Fibroblast of skin of abdomen (primary cell): ENCODE data around the gene CACNA2D4.
"Not testable (repeated sequence)": the region's sequence is repeated elsewhere in the genome, so short reads cannot be mapped to it uniquely, and the experiment has no call there.

Experiments
- DNase-seq: peaks from one replicate; pipeline ENCODE4 v3.0.0-alpha.2; 2013

Gene CACNA2D4

DNA sequence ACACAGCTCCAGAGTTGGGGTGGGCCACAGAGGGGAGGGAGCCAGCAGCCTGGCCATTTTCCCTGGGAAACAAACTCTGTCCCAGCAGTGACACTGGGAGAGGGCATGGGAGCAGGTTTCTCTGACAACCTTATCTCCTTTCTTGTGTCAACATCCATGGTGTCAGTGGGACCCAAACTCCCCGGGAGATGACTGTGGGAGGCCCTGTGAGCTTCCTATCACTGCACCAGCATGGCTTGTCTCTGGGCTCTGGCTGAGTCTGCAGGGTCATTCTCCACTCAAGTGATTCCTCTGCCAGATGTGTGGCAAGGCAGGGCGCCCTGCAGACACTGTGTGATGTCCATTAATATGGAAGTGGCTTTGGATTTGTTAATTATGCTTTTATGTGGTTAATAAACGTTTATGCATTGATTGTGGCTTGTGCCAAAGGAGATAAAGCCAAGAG is 88.0 kb downstream of the CACNA2D4 start:
- no peak for DNase-seq

DNA sequence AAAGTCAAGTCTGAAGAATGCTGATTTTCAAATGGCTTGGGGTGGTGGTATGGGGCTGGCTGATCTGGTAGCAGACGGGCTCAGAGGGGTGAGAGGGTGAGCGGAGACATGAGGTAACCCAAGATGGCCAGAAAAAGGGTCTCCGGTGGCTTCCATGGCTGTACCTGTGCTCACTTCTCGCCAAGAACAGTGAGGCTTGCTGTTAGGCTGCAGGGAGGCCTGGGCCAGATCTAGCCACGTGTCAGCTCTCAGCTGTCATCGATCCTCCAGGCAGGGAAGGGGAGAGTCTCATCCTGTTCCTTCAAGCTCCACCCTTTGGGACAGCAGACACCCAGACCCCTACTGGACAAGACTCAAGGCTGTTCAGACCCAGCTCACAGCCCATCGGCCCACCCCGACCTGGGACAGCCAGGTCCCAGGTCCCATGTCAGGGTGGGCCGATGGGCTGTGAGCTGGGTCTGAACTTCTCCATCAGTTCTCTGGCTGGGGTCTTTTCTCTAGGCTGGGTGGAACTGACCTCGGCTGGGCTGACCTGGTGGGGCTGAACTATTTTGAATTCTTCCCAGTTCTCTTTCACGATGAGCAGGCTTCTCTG is 89.0 kb downstream of the CACNA2D4 start:
- no peak for DNase-seq

DNA sequence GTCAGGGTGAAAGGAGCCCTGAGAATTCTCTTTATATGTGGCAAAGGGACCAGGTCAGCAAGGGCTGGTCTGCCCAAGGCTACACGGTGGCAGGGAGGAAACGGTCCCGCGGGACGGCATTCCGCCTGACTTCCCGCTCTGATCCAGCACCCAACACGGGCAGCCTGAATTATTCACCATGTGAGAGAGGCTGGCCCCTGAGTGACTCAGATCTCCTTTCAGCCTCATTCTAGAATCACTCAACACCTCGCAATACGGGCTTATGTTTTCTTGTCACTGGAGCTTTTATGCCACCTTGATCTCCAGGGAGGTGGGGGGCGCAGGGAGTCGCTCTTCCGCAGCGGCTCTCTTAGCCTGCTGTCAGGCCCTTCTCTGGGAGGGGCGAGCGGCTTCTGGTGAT is 89.6 kb downstream of the CACNA2D4 start:
- DNase-seq: no peak

DNA sequence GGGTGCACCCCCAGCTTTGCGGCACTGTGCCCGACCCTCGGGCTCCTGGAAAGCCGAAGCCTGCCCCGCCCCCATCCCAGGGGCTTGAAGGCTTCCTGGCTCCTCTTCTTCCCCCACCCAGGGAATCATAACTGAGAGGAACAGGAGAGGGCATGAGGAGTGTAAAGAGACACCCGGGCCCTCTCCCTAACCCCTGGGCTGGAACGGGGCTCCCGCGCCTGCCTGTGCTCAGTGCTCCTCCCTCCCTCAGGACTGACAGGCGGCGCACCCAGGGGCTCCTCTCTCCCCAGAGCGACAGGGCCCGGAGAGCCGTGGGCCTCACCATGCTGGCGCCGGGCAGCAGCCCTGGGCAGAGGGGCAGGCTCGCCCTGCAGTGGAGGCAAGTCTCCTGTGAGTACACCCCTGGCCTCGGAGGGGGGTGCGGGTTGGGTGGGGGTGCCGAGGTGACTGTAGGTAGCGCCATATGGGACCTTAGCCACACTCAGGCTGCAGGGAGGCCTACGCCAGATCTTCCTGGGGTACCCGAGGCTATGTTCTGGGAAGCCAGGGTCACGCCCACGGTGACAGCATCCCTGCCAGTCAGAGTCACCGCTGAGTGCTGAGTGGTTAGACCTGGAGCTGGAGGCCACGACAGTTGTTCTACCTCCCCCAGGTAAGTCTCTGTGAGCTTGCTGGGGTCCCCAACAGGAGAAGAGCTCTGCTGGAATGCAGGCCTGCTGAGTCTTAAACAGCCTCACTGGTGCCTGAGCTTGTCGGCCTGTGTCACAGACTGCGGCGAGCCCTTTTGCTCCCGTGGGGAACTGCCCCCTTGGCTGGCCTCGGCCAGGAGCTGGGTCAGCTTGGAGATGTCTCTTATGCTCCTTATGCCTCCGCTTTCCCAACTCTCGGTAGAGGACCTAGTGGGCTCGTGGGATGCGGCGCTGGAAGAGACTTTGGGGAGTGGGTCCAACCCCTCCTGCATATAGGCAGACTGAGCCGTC is 90.3 kb downstream of the CACNA2D4 start:
- DNase-seq: no peak

DNA sequence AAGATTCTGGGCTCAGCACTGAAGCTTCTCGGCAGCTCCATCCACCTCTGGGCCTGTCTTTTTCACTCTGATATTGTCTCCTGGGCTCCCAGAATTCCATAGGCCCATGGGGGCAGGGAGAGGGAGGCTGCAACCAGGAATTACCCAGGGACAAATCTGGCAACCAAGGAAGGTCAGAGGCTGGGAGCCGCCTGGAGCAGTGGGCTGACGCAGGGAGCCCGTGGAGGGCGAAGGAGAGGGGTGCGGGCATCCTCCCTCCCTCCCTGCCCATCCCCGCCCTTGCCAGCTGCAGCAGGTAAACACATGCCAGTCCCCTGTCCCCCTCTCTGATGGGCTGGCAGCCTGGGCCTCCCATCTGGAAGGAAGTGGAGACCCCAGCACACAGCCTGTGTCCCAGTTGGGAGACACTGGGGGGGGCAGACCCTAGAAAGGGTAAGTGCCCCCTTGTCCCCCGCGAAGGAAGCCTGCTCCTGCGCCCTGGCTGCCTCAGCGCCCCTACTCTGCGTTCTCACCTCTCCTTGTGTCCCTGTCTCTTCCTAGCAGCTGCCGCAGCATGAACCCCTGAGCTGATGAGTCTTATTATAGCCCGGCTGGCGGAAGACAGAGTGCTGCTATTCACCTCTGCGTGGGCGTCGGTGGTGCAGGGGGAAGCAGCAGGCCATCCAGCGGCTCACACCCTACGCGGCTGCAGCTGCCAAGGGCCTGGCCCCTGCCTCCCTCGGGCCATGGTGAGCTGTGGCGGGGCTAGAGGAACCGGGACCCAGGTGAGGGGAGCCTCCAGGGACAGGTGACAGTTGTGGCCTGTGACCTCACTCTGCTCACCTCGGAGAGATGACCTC is 91.4 kb downstream of the CACNA2D4 start:
- DNase-seq: no peak

DNA sequence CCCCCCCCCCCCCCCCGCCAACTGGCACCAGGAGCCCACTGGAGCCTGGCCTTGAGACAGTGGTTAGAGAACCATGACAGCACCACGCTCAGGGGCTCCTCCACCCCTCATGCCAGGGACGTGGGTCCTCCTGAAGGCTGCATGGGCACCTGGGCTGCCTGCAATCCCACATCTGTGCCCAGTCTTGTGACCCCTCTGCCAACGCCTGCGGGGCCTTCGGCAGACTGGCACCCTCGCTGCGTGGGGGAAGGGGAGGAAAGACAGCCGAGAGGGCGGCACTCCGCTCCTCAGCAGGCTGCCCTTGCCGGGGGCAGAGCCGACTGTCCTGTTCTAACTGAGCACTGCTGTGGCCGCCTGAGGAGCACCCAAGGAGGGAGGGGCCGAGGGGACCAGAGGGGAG is 92.1 kb downstream of the CACNA2D4 start:
- DNase-seq: no peak

DNA sequence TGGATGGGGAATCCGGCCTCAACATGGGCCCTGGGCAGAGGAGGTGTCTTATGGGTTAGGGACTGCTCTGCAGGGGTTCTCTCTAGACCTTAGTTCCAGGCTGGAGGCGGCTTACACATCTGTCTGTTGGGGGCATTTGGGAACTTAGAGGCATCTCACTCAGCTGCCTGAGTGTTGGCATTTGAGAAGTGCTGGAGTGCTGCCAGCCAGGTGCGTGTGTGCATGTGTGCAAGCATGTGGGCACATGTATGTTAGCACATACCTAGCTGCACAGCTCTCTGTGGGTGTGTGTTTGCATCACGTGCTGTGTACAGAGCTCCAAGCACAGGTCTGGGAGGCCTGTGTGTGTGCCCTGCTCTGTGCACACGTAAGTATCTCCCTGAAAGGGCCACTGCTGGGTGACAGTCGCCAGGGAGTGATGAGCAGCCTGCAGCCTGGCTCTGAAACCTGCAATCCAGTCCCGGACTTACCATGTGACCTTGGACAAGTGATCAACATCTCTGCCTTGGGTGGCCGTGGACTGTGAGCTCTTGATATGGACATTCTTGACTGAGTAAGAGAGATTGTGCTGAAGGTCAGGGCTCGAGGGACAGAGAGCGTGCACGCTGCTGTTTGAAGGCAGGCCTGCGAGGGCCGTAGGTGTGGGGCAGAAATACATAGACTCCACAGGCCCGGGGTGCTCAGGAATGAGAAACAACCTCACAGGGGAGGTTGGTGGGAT is 92.9 kb downstream of the CACNA2D4 start:
- DNase-seq: no peak

DNA sequence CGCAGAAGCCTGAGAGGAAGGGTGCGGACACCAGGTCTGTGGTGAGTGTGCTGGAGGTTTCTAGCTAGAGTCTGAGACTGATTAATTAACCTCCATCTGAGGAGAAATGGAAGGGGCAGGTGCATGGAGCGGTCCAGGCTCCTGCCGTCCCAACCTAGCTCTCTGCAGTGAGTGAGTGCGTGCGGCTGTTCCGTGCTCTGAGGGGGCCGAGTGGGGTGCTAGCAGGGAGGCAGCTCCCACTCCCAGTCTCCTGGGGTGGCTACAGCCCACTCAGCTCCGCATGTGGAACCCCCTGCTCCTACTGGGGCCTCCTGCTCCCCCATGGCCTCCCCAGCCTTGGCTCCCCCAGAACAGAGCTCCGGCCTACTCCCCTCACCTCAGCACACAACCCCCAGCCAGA is 95.2 kb downstream of the CACNA2D4 start:
- no peak for DNase-seq

DNA sequence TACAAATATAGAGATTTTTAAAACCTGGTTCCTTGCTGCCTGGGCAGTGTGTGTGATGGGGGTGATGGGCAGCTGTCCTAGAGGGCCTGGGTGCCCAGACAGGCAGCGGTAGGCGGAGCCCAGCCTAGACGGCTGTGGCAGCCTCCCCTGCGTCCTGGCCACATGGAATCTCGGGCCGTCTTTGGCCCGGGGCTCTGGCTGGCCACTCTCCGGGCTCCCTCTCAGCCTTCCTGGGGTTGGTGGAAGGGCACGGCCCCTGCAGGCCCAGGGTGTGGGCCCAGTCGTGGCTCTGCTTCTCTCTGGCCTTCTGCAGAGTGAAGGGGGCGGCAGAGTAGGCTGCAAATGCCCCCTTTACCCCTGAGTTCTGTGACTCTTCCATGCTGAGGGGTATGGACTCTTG is 95.8 kb downstream of the CACNA2D4 start:
- DNase-seq: no peak

DNA sequence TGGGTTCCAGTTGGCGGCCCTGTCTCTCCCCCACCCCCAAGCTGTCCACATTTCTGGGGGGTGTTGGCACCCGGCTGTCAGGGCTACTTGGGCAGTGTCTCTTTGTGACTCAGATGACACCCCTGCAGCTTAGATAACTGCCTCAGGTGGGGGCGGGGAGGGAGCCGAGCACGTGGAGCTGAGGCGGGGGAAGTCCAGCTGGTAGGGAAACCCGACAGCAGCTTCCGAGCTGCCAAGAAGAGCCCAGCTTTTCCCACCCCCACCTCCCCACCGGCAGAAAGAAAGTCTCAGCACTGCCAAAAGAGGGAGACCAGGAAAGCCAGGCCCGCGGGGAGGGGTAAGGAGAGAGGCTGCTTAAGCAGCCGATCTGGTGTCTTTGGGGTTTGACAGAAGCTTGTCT is 96.6 kb downstream of the CACNA2D4 start:
- DNase-seq: no peak

DNA sequence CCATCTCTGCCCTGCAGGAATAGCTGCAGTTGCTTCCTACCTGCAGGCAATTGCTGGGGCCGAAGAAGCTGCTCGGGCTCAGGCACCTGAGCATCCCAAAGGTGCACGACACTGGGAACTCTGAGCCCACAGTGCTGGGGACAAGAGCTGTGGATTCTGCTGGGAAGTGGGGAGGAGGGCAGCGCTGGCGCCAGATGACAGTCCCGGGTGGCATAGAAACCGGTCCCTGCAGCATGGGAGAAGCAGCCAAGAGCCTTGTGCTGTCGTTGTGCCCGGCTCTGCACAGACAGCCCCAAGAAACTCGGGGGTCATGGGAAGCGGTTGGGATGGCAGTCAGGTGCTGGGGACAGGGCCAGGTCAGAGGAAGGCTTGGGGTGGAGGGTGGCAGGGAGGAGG is 97.6 kb downstream of the CACNA2D4 start:
- no peak for DNase-seq

DNA sequence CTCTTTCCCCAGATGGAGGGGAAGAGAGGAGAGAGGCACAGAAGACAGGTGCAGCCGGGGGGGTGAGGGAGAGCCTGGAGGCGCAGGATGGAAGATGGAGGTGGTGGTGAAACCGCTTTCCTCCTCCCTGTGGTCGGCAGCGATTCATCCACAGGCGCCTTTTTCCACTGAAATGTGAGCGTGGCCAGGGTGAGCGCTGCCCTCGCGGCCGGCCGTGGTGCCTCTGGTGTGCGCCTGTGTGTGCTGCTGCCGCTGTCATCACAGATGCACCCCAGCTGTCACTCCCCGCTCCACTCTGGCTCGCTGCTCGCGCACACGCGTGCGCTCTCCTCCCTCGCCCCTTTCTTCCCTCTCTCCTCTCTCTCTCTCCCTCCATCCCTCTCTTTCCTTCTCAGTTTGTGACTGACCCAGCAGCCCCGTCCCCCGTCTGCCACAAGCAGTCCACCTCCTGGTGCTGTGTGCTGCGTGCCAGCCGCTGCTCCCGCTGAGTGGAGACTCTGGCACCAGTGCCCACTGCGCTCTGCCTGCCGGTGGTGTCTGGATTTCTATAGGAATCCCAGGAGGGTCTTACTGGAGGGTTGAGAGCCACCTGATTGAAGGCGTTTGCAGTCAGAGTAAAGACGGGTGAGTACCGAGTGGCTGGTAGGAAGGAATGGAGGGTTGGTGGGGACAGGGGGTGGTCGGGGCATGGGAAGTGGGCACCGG is 98.1 kb downstream of the CACNA2D4 start, which contains the start of gene LRTM2:
LRTM2 (plus strand) TSS at position 375 of the 705 bp plus-strand sequence. CDS start 7,584 bp downstream, outside the sequence.
- no peak for DNase-seq

DNA sequence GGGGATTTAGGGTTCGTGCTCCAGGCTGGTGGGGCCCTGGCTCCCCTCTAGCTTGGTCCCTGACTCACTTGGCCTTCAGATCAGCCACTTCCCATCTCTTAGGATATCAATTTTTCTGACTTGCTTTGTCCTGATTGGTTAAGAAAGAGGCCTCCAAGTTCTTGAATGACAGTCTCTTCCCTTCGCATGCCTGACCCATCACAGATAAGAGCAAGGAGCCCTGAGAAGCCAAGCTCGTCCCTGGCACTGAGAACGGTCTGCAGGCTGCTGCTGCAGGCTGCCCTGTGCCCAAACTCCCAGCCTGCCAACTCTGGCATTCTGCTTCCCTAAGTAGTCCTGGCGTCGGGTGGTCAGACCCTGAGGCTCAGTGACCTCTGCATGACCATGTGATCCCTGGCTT is 98.9 kb downstream of the CACNA2D4 start:
- DNase-seq: no peak

DNA sequence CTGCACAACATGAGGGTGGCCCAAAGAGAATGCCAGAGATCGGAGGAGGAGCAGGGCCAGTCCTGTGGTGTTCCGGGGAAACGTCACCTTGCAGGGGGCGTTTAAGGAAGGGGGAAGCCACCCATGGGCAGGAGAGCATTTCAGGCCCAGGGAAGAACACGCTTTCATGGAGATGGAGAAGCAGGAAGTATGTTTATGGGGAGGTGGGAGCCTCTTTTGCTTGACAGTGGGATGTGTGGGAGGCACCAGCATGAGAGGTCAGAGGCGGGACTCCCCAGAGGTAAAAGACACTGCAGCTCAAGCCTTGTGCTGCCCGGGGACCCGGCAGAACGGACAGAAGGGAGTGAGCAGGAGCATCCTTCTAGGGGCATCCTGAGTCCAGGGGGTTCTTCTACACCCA is 99.4 kb downstream of the CACNA2D4 start:
- no peak for DNase-seq

DNA sequence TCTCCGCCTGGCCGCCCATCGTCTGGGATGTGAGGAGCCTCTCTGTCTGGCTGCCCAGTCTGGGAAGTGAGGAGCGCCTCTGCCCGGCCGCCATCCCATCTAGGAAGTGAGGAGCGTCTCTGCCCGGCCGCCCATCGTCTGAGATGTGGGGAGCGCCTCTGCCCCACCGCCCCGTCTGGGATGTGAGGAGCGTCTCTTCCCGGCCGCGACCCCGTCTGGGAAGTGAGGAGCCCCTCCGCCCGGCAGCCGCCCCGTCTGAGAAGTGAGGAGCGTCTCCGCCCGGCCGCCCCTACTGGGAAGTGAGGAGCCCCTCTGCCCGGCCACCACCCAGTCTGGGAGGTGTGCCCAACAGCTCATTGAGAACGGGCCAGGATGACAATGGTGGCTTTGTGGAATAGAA is 100.5 kb downstream of the CACNA2D4 start:
- DNase-seq: not testable (repeated sequence)

DNA sequence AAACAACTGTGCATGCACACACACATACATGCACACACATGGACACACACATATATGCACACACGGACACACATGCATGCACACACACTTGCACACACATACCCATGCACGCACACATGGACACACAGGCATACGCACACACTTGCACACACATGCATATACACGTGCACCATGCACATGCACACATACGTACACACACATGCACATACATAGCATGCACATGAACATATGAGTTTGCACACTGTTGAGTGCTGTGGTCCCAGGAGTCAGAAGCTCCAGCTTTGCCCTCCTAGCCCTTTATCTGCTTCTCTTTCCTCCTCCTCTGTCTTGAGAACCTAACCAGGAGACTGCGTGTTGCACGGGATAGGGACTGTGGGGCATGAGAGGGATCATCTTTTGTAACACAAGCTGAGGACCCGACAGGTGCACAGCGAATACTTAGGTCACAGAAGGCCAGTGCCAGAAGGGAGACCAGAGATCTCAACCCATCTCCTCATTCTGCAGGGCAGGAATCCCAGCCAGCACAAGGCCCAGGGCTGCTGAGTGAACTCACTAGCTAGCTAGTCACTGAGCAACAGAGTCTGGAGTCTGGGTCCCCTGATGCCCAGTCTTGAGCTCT is 101.6 kb downstream of the CACNA2D4 start:
- DNase-seq: no peak

DNA sequence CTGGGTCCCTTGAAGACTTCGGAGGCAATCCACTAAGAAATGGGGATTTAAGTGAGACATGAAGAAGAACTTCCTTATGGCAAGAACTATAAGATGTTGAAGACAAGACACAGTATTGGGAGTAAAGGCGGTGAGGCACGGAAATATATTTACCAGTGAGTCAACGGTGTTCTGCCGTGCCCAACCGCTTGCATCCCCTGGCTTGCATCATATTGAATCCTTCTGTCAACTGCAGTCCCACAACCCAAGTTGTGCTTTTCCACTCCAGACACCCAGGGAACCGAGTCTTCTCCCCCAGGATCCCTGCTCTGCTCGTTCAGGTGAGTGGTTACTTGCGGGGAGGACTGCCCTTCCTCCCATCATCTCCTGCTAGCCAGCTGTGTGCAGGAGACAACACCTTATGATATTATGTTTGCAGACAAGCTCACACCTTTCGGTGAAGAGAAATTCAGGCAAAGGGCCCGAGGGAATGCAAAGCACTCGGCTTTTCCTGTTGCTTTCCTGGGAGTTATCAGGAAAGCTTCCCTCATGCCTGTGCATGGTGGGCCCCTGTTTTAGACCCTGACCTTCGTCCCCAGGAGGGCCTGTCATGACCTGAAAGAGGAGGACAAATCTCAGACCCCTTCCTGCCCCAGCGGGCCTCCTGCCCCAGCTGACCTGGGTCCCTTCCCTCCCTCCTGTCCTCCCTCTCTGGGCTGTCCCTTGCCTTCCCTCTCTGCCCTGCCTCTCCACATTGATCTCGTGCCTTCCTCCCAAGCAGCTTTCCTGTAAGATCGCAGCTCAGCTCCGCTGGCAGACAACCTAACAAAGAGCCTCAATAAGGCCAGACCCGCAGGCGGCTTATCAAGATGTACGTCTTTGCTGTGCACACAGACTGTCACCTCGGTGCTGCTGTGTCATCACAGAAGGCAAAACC is 102.4 kb downstream of the CACNA2D4 start:
- no peak for DNase-seq

DNA sequence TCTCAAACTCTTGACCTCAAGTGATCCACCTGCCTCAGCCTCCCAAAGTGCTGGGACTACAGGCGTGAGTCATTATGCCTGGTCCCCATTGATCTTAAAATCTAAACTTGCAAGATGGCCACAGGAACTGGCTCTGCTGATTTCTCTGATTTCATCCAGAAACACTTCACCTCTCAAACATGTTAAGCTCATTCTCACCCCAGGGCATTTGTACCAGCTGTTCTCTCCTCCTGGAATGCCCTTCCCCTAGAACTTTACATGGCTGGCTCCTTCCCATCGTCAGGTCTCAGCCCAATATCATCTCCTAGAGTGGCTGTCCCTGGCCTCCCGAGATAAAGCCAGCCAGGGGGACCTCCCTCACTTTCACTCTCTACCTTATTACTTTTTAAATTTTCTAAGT is 103.3 kb downstream of the CACNA2D4 start:
- DNase-seq: no peak

DNA sequence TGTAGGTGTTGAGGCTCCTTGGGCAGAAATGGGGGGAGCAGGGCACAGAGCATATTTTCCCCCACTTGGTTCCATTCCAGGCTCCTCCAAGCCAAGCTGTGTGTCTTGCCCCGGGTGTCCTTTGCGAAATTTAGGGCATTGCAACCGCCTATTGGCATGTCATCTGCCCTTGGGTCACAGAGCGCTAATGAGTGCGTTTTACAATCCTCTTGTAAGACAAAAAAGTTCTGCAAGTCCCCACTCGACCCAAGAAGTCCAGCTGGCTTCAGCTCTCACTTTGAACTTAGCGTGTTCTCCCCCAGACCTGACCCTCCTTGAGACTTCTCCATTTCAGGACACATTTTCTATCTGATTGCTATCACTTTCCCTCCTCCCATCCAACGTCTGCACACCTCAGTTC is 104.2 kb downstream of the CACNA2D4 start:
- DNase-seq: no peak
